Activated naive CD4-positive, alpha-beta T cell treated with anti-CD3 and anti-CD28 coated beads, Interleukin-2, amount 50 U/mL, for 24 hours (primary cell): Measurements from ENCODE around the gene MED9.

ENCODE experiments used
- H3K27ac Mint-ChIP-seq: one replicate; pipeline ENCODE4 v1.8.0; 2021; ENCODE audit warnings: mild to moderate bottlenecking, mixed read lengths
- H3K27me3 Mint-ChIP-seq: one replicate; pipeline ENCODE4 v1.8.0; 2021; ENCODE audit warnings: mixed read lengths
- H3K36me3 Mint-ChIP-seq: one replicate; pipeline ENCODE4 v1.8.0; 2021; ENCODE audit warnings: mixed read lengths
- H3K4me1 Mint-ChIP-seq: one replicate; pipeline ENCODE4 v1.8.0; 2021; ENCODE audit warnings: mixed read lengths
- H3K4me3 Mint-ChIP-seq: one replicate; pipeline ENCODE4 v1.8.0; 2021; ENCODE audit warnings: mild to moderate bottlenecking, mixed read lengths
- H3K9me3 Mint-ChIP-seq: one replicate; pipeline ENCODE4 v1.8.0; 2021; ENCODE audit warnings: mixed read lengths

The MED9 gene

GRCh38 chr17:17493249-17493985, 16.6 kb downstream of the MED9 start:
- Mint-ChIP-seq H3K27ac (no peak overlapping the region), H3K27me3 (peaks cover 2% of the 10 kb centered on the region), H3K4me1 (peaks cover 11% of the 10 kb centered on the region), H3K36me3 (peaks cover 4% of the 10 kb centered on the region), H3K4me3 (peak overlapping the region; percentile 11), H3K9me3 (no peaks in the 10 kb centered on the region)

- H3K27ac Mint-ChIP-seq, result no peak overlapping the region
- H3K4me3 Mint-ChIP-seq, result no peak overlapping the region
- peaks cover 2% of the 10 kb centered on the region for H3K27me3 Mint-ChIP-seq
- H3K9me3 Mint-ChIP-seq, result no peaks in the 10 kb centered on the region
- H3K4me1 Mint-ChIP-seq, result peaks cover 11% of the 10 kb centered on the region
- peaks cover 4% of the 10 kb centered on the region for H3K36me3 Mint-ChIP-seq
These were observed 17.2 kb downstream of the MED9 start for GRCh38 chr17:17493986-17494466.

GRCh38 chr17:17494499-17494869, 17.7 kb downstream of the MED9 start:
- Mint-ChIP-seq H3K4me1 (peaks cover 11% of the 10 kb centered on the region), H3K27me3 (peaks cover 2% of the 10 kb centered on the region), H3K27ac (no peak overlapping the region), H3K4me3 (peak overlapping the region; percentile 33), H3K9me3 (no peaks in the 10 kb centered on the region), H3K36me3 (peaks cover 4% of the 10 kb centered on the region)

GRCh38 chr17:17494870-17495535, 18.2 kb downstream of the MED9 start:
- Mint-ChIP-seq H3K9me3 (no peaks in the 10 kb centered on the region), H3K27me3 (peaks cover 2% of the 10 kb centered on the region), H3K4me3 (peak overlapping the region; percentile 86), H3K27ac (no peak overlapping the region), H3K4me1 (peaks cover 11% of the 10 kb centered on the region), H3K36me3 (peaks cover 2% of the 10 kb centered on the region)

- H3K4me1 Mint-ChIP-seq, result peaks cover 11% of the 10 kb centered on the region
- peak overlapping the region; percentile 86 for H3K4me3 Mint-ChIP-seq
- H3K36me3 Mint-ChIP-seq, result peaks cover 2% of the 10 kb centered on the region
- no peak overlapping the region for H3K27ac Mint-ChIP-seq
- peaks cover 2% of the 10 kb centered on the region for H3K27me3 Mint-ChIP-seq
- H3K9me3 Mint-ChIP-seq, result no peaks in the 10 kb centered on the region
These were observed 18.9 kb downstream of the MED9 start for GRCh38 chr17:17495536-17496188.

GRCh38 chr17:17496189-17497064, 19.6 kb downstream of the MED9 start, which contains the start of gene RASD1:
RASD1 (minus strand) TSS chr17:17496395; CDS start chr17:17496181, 214 bp downstream.
- peak within 1 kb of the TSS; percentile 86 for H3K4me3 Mint-ChIP-seq
- H3K4me1 Mint-ChIP-seq, result peaks cover 11% of the 10 kb centered on the region
- H3K9me3 Mint-ChIP-seq, result no peaks in the 10 kb centered on the region
- H3K27me3 Mint-ChIP-seq, result peaks cover 2% of the 10 kb centered on the region
- H3K27ac Mint-ChIP-seq, result peak within 1 kb of the TSS; percentile 59
- peaks cover 2% of the 10 kb centered on the region for H3K36me3 Mint-ChIP-seq

GRCh38 chr17:17497065-17497844, 20.5 kb downstream of the MED9 start:
- Mint-ChIP-seq H3K4me3 (peak overlapping the region; percentile 51), H3K27me3 (peaks cover 2% of the 10 kb centered on the region), H3K36me3 (no peaks in the 10 kb centered on the region), H3K9me3 (no peaks in the 10 kb centered on the region), H3K27ac (peak overlapping the region; percentile 59), H3K4me1 (peaks cover 11% of the 10 kb centered on the region)

GRCh38 chr17:17497845-17498520, 21.2 kb downstream of the MED9 start:
- Mint-ChIP-seq H3K4me3 (no peak overlapping the region), H3K27me3 (peaks cover 2% of the 10 kb centered on the region), H3K9me3 (no peaks in the 10 kb centered on the region), H3K36me3 (no peaks in the 10 kb centered on the region), H3K4me1 (peaks cover 11% of the 10 kb centered on the region), H3K27ac (no peak overlapping the region)

GRCh38 chr17:17498606-17499301, 22.0 kb downstream of the MED9 start:
- Mint-ChIP-seq H3K4me3 (no peak overlapping the region), H3K9me3 (no peaks in the 10 kb centered on the region), H3K36me3 (no peaks in the 10 kb centered on the region), H3K4me1 (peaks cover 11% of the 10 kb centered on the region), H3K27me3 (peaks cover 2% of the 10 kb centered on the region), H3K27ac (no peak overlapping the region)

GRCh38 chr17:17499402-17500145, 22.8 kb downstream of the MED9 start:
- H3K9me3 Mint-ChIP-seq, result no peaks in the 10 kb centered on the region
- peaks cover 2% of the 10 kb centered on the region for H3K27me3 Mint-ChIP-seq
- no peak overlapping the region for H3K4me3 Mint-ChIP-seq
- H3K4me1 Mint-ChIP-seq, result peaks cover 11% of the 10 kb centered on the region
- H3K27ac Mint-ChIP-seq, result no peak overlapping the region
- no peaks in the 10 kb centered on the region for H3K36me3 Mint-ChIP-seq

GRCh38 chr17:17500999-17501605, 24.3 kb downstream of the MED9 start:
- H3K4me1 Mint-ChIP-seq, result peaks cover 5% of the 10 kb centered on the region
- no peaks in the 10 kb centered on the region for H3K27me3 Mint-ChIP-seq
- no peaks in the 10 kb centered on the region for H3K36me3 Mint-ChIP-seq
- no peak overlapping the region for H3K27ac Mint-ChIP-seq
- H3K9me3 Mint-ChIP-seq, result no peaks in the 10 kb centered on the region
- H3K4me3 Mint-ChIP-seq, result no peak overlapping the region

- H3K9me3 Mint-ChIP-seq, result no peaks in the 10 kb centered on the region
- no peak overlapping the region for H3K4me3 Mint-ChIP-seq
- H3K27me3 Mint-ChIP-seq, result no peaks in the 10 kb centered on the region
- H3K27ac Mint-ChIP-seq, result peak overlapping the region; percentile 41
- H3K36me3 Mint-ChIP-seq, result no peaks in the 10 kb centered on the region
- no peaks in the 10 kb centered on the region for H3K4me1 Mint-ChIP-seq
These were observed 26.2 kb downstream of the MED9 start for GRCh38 chr17:17502741-17503565.
